GM23248 (cell line): Measurements from ENCODE around the gene DOC2B. TPM values are rescaled to one million over a fixed set of nuclear protein-coding genes. Genes with fewer than 3 reads are reported as not detected.

ENCODE experiments used
- DNase-seq: peaks from one replicate; pipeline ENCODE4 v3.0.0-alpha.2; 2015
- H2AFZ ChIP-seq: fragments of 200-600 bp; sonication (generic); 2 replicates; pipeline ENCODE4 v1.6.1; 2016; ENCODE audit warnings: antibody characterized with exemption
- H3F3A ChIP-seq: fragments of 200-600 bp; sonication (generic); 2 replicates; pipeline ENCODE4 v1.6.1; 2016; ENCODE audit warnings: mild to moderate bottlenecking, antibody characterized with exemption, mixed run types; ENCODE audit not compliant: insufficient read depth
- H3K27ac ChIP-seq: fragments of 200-600 bp; sonication (generic); 2 replicates; pipeline ENCODE4 v1.5.1; 2016; ENCODE audit warnings: mild to moderate bottlenecking
- H3K27me3 ChIP-seq: fragments of 200-600 bp; sonication (generic); replicated peaks from 2 replicates; pipeline ENCODE4 v1.6.1; 2016; ENCODE audit warnings: mild to moderate bottlenecking; ENCODE audit not compliant: insufficient read depth
- H3K36me3 ChIP-seq: fragments of 200-600 bp; sonication (generic); 2 replicates; pipeline ENCODE4 v1.6.1; 2016; ENCODE audit warnings: low read depth, mild to moderate bottlenecking
- H3K4me1 ChIP-seq: fragments of 200-600 bp; sonication (generic); 2 replicates; pipeline ENCODE4 v1.6.1; 2016; ENCODE audit warnings: mild to moderate bottlenecking; ENCODE audit not compliant: insufficient read depth
- H3K4me2 ChIP-seq: fragments of 200-600 bp; sonication (generic); one replicate; pipeline ENCODE4 v1.6.1; 2016; ENCODE audit warnings: mild to moderate bottlenecking; ENCODE audit not compliant: unreplicated experiment
- H3K4me3 ChIP-seq: fragments of 200-600 bp; sonication (generic); 2 replicates; pipeline ENCODE4 v1.5.1; 2016; ENCODE audit warnings: mild to moderate bottlenecking
- H3K79me2 ChIP-seq: fragments of 200-600 bp; sonication (generic); 2 replicates; pipeline ENCODE4 v1.6.1; 2016; ENCODE audit warnings: mild to moderate bottlenecking; ENCODE audit not compliant: insufficient read depth
- H3K9ac ChIP-seq: fragments of 200-600 bp; sonication (generic); 2 replicates; pipeline ENCODE4 v1.6.1; 2016; ENCODE audit warnings: mild to moderate bottlenecking
- H3K9me2 ChIP-seq: fragments of 200-600 bp; sonication (generic); 2 replicates; pipeline ENCODE4 v1.6.1; 2016; ENCODE audit warnings: mixed run types, mild to moderate bottlenecking, moderate library complexity; ENCODE audit not compliant: insufficient read depth
- H3K9me3 ChIP-seq: fragments of 200-600 bp; sonication (generic); one replicate; pipeline ENCODE4 v1.6.1; 2017; ENCODE audit warnings: low read depth
- H4K20me1 ChIP-seq: fragments of 200-600 bp; sonication (generic); 2 replicates; pipeline ENCODE4 v1.6.0; 2016; ENCODE audit not compliant: insufficient read depth
- EZH2 ChIP-seq: fragments of 200-600 bp; sonication (generic); IDR thresholded peaks from 2 replicates; pipeline ENCODE4 v1.6.1; 2018; ENCODE audit warnings: antibody characterized with exemption, mild to moderate bottlenecking; ENCODE audit not compliant: insufficient read depth, poor library complexity, severe bottlenecking
- EZH2phosphoT487 ChIP-seq: fragments of 200-600 bp; sonication (generic); IDR thresholded peaks from 2 replicates; pipeline ENCODE4 v1.6.1; 2018; ENCODE audit warnings: antibody characterized with exemption, moderate library complexity, mild to moderate bottlenecking, low read depth; ENCODE audit not compliant: insufficient read depth
- WGBS, 2 experiments: methylation state at CpG; one replicate each; pipeline ENCODE4 v1.1.6; 2015 to 2017; ENCODE audit warnings: low lambda C conversion rate in 2 of 2, low coverage in 1 of 2; ENCODE audit errors: missing lambda C conversion rate in 2 of 2; 5-methylcytosine and 5-hydroxymethylcytosine counted together
- in situ Hi-C: fragments of 300-500 bp; cut with MboI; formaldehyde crosslinking; loops from 2 replicates; pipeline ENCODE4 v1.15.0; 2020
- polyA plus RNA-seq: library from polyadenylated mRNA; unstranded; fragments of >200 nt; fragmentation: Nextera tagmentation; extraction: Ambion mirVana; gene quantifications from 2 replicates; pipeline ENCODE4 v1.2.1, GENCODE V29; 2016
- total RNA-seq: library from RNA; depleted of rRNA; stranded (reverse); fragments of >200 nt; shearing (Covaris generic); gene quantifications from 2 replicates; pipeline ENCODE4 v1.2.3, GENCODE V29; 2014

DOC2B gene
- total and polyA plus RNA-seq, 2 experiments from 2014 or later = 0.03 TPM; not detected in 1

GRCh38 chr17:161481-161880, 20.0 kb downstream of the DOC2B start:
- H4K20me1 ChIP-seq = no peaks in the 10 kb centered on the region
- 78 to 82% methylated on average over 10 of the region's 10 CpGs for WGBS, 2 experiments
- no peak overlapping the region for H3K9ac ChIP-seq
- H3K27me3 ChIP-seq = no peaks in the 10 kb centered on the region; the same call in 1 of the 2 replicates
- in situ Hi-C loops = no loop called here
- no peaks in the 10 kb centered on the region for H3K9me3 ChIP-seq
- H3K4me3 ChIP-seq = no peak overlapping the region
- H2AFZ ChIP-seq = no peak overlapping the region
- no peaks in the 10 kb centered on the region for H3K4me1 ChIP-seq
- H3F3A ChIP-seq = no peaks in the 10 kb centered on the region
- H3K9me2 ChIP-seq = no peaks in the 10 kb centered on the region
- no peaks in the 10 kb centered on the region for H3K36me3 ChIP-seq
- TF ChIP-seq EZH2 (no peak), EZH2phosphoT487 (no peak)
- H3K79me2 ChIP-seq = no peaks in the 10 kb centered on the region
- no peak overlapping the region for H3K27ac ChIP-seq
- no peak for DNase-seq
- H3K4me2 ChIP-seq = no peak overlapping the region

- in situ Hi-C loops = no loop called here
- no peaks in the 10 kb centered on the region for H3K79me2 ChIP-seq
- H3K27me3 ChIP-seq = no peaks in the 10 kb centered on the region; the same call in 1 of the 2 replicates
- no peak overlapping the region for H3K4me2 ChIP-seq
- H3K4me3 ChIP-seq = no peak overlapping the region
- H3K9ac ChIP-seq = no peak overlapping the region
- no peak for TF ChIP-seq EZH2
- TF ChIP-seq EZH2phosphoT487 = no peak
- WGBS, 2 experiments = 68 to 74% methylated on average over 13 of the region's 13 CpGs
- H3K27ac ChIP-seq = no peak overlapping the region
- no peaks in the 10 kb centered on the region for H3K4me1 ChIP-seq
- H2AFZ ChIP-seq = no peak overlapping the region
- no peaks in the 10 kb centered on the region for H4K20me1 ChIP-seq
- no peak for DNase-seq
- no peaks in the 10 kb centered on the region for H3F3A ChIP-seq
- no peaks in the 10 kb centered on the region for H3K36me3 ChIP-seq
- no peaks in the 10 kb centered on the region for H3K9me2 ChIP-seq
- no peaks in the 10 kb centered on the region for H3K9me3 ChIP-seq
Observed at GRCh38 chr17:160336-160735, 21.1 kb downstream of the DOC2B start.

DNA sequence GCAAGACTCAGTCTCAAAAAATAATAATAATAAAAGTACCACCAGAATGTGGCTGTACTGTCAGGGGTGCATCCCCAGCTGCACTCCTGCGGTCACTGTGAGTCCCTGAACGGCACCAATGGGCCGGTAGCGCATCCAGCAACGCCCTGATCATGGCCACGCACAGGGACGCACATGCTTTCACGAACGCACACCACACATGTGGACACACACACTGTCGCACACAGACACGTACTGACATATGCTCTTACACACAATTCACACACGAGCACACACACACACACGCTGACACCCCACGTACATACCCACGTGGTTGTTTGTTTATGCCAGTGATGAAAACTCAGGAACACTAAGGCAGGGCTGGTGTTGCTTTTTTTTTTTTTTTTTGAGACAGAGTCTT, 21.8 kb downstream of the DOC2B start:
- no peaks in the 10 kb centered on the region for H4K20me1 ChIP-seq
- H3K9me2 ChIP-seq = no peaks in the 10 kb centered on the region
- H3F3A ChIP-seq = no peaks in the 10 kb centered on the region
- in situ Hi-C loops = no loop called here
- no peak overlapping the region for H3K4me3 ChIP-seq
- WGBS, 2 experiments = 73 to 76% methylated on average over 15 of the region's 15 CpGs
- H3K36me3 ChIP-seq = no peaks in the 10 kb centered on the region
- H3K79me2 ChIP-seq = no peaks in the 10 kb centered on the region
- TF ChIP-seq EZH2phosphoT487 = no peak
- no peak for TF ChIP-seq EZH2
- H3K9me3 ChIP-seq = no peaks in the 10 kb centered on the region
- H3K4me2 ChIP-seq = no peak overlapping the region
- H3K27ac ChIP-seq = no peak overlapping the region
- H3K4me1 ChIP-seq = no peaks in the 10 kb centered on the region
- no peak overlapping the region for H3K9ac ChIP-seq
- DNase-seq = no peak
- H2AFZ ChIP-seq = no peak overlapping the region
- no peaks in the 10 kb centered on the region; the same call in 1 of the 2 replicates for H3K27me3 ChIP-seq

DNA sequence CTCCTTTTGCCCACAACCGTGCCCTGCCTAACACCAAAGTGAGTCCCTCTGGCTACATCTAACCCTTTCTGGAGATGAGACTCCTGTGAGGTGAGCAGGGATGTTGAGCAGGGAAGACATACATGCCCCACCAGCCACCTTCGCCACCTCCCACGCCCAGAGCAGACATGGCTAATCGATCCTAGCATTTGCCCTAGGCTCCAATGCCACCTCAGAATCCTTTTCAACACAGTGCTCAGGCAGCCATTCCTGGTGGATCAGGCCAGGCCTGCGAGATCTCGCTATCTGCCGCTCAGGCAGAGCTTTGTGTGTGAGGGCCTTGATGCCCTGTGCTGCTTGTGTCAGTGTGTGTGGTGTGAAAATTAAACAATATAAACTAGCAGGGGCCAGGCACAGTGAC, 23.1 kb downstream of the DOC2B start:
- 66 to 68% methylated on average over 7 of the region's 7 CpGs for WGBS, 2 experiments

DNA sequence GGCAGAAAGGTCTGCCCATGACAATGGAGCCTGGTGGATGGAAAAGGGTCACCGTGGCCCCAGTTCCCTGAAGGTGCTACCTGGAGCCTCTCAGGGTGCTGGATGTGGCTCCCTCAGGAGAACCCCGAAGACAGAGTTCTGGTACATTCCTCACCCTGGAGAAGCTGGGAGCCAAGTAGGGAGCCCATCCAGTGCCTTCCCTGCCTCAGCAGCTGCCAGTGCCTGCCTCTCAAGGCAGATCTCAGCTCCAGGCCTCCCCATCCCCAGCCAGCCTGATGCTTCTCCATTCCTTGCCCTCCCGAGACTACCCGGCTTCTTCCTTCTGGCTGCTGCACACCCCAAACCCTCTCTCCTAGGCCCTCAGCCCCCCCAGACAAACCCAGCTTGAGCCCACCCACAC, 23.5 kb downstream of the DOC2B start:
- no peaks in the 10 kb centered on the region for H3K9me3 ChIP-seq
- in situ Hi-C loops = no loop called here
- H3K27ac ChIP-seq = no peak overlapping the region
- H3K4me2 ChIP-seq = no peak overlapping the region
- H3K9me2 ChIP-seq = no peaks in the 10 kb centered on the region
- H3K4me3 ChIP-seq = no peak overlapping the region
- no peaks in the 10 kb centered on the region for H3F3A ChIP-seq
- no peaks in the 10 kb centered on the region for H3K79me2 ChIP-seq
- no peaks in the 10 kb centered on the region for H4K20me1 ChIP-seq
- H2AFZ ChIP-seq = no peak overlapping the region
- no peaks in the 10 kb centered on the region for H3K4me1 ChIP-seq
- TF ChIP-seq EZH2phosphoT487 (no peak), EZH2 (no peak)
- DNase-seq = no peak
- H3K9ac ChIP-seq = no peak overlapping the region
- no peaks in the 10 kb centered on the region; the same call in 1 of the 2 replicates for H3K27me3 ChIP-seq
- WGBS, 2 experiments = 52 to 67% methylated on average over 4 of the region's 4 CpGs
- no peaks in the 10 kb centered on the region for H3K36me3 ChIP-seq

More for the DNA sequence above, 23.1 kb downstream of the DOC2B start:
- Histone ChIP-seq H3K9ac (no peak overlapping the region), H3K9me2 (no peaks in the 10 kb centered on the region), H3K27me3 (no peaks in the 10 kb centered on the region; the same call in 1 of the 2 replicates), H3K79me2 (no peaks in the 10 kb centered on the region), H4K20me1 (no peaks in the 10 kb centered on the region), H3K27ac (no peak overlapping the region), H2AFZ (no peak overlapping the region), H3K36me3 (no peaks in the 10 kb centered on the region), H3K4me2 (no peak overlapping the region), H3K4me1 (no peaks in the 10 kb centered on the region), H3K9me3 (no peaks in the 10 kb centered on the region), H3K4me3 (no peak overlapping the region), H3F3A (no peaks in the 10 kb centered on the region)
- no peak for DNase-seq
- TF ChIP-seq EZH2 (no peak), EZH2phosphoT487 (no peak)
- in situ Hi-C loops = no loop called here
